K562 (cell line): ENCODE measurements around the gene ISYNA1. TPM values are rescaled to one million over a fixed set of nuclear protein-coding genes. Genes with fewer than 3 reads are reported as not detected.
A peak's percentile ranks its signal among the peaks of the same experiment; 100 is the strongest.

ENCODE experiments used
- ARNT ChIP-seq, 2 experiments: fragments of 450-650 bp; IDR thresholded peaks; 2 replicates each; pipeline ENCODE4 v1.6.1; 2016; ENCODE audit warnings: mild to moderate bottlenecking in 1 of 2
- CBFB ChIP-seq: sonication (generic); formaldehyde crosslinking; IDR thresholded peaks from 2 replicates; pipeline ENCODE4 v1.4.0; 2020; ENCODE audit warnings: mild to moderate bottlenecking, missing genetic modification reagents
- CREB1 ChIP-seq, 2 experiments: sonication (generic) in 1 of 2; formaldehyde crosslinking in 1 of 2; IDR thresholded peaks; 2 replicates each; pipeline versions ENCODE4 v1.6.1 to v1.8.0; 2012 to 2022; ENCODE audit warnings: inconsistent platforms in 1 of 2, mild to moderate bottlenecking in 1 of 2, missing genetic modification reagents in 1 of 2, moderate library complexity in 1 of 2
- EP300 ChIP-seq: IDR thresholded peaks from 2 replicates; pipeline ENCODE4 v1.6.1; 2012; ENCODE audit warnings: low read length, improper control_type of control experiment
- FOSL1 ChIP-seq: fragments of 200-800 bp; sonication (Bioruptor generic); conservative IDR thresholded peaks from 2 replicates; pipeline ENCODE4 v1.6.1; 2016; ENCODE audit warnings: missing genetic modification characterization, missing compliant biosample characterization
- FOXA3 ChIP-seq, 2 experiments: fragments of 450-650 bp in 1 of 2; sonication (generic) in 1 of 2; formaldehyde crosslinking; IDR thresholded peaks in 1 of 2; conservative IDR thresholded peaks in 1 of 2; 2 replicates each; pipeline versions ENCODE4 v1.4.0 to v1.8.0; 2020 to 2022; ENCODE audit warnings: mild to moderate bottlenecking in 2 of 2, missing genetic modification reagents in 1 of 2
- FOXK1 ChIP-seq: sonication (generic); formaldehyde crosslinking; IDR thresholded peaks from 2 replicates; pipeline ENCODE4 v1.8.0; 2022; ENCODE audit warnings: missing genetic modification reagents, mild to moderate bottlenecking, borderline replicate concordance
- FOXM1 ChIP-seq, 2 experiments: fragments of 450-650 bp in 1 of 2; sonication (generic) in 1 of 2; formaldehyde crosslinking in 1 of 2; IDR thresholded peaks; 2 replicates each; pipeline versions ENCODE4 v1.6.1 to v1.9.0; 2017 to 2022; ENCODE audit warnings: low read depth in 2 of 2, mild to moderate bottlenecking in 2 of 2, missing genetic modification reagents in 1 of 2, moderate library complexity in 1 of 2
- KAT7 ChIP-seq: sonication (generic); formaldehyde crosslinking; IDR thresholded peaks from 2 replicates; pipeline ENCODE4 v1.8.0; 2022; ENCODE audit warnings: missing genetic modification reagents, mild to moderate bottlenecking, borderline replicate concordance
- KDM1A ChIP-seq, 2 experiments: fragments of 450-650 bp; IDR thresholded peaks; 2 replicates each; pipeline ENCODE4 v1.6.1; 2016; ENCODE audit warnings: mild to moderate bottlenecking in 2 of 2
- NEUROD1 ChIP-seq: fragments of 150-350 bp; IDR thresholded peaks from 2 replicates; pipeline ENCODE4 v1.6.1; 2014; ENCODE audit warnings: borderline replicate concordance, low read length, low read depth; ENCODE audit not compliant: partially characterized antibody
- NR2F6 ChIP-seq: fragments of 450-650 bp; formaldehyde crosslinking; IDR thresholded peaks from 2 replicates; pipeline ENCODE4 v1.4.0; 2020; ENCODE audit warnings: mild to moderate bottlenecking
- PHF8 ChIP-seq: fragments of 200-600 bp; sonication (generic); IDR thresholded peaks from 2 replicates; pipeline ENCODE4 v1.6.1; 2012; ENCODE audit warnings: mixed run types, mild to moderate bottlenecking, inconsistent platforms, low read length, moderate library complexity, borderline replicate concordance
- ZFX ChIP-seq: sonication (generic); formaldehyde crosslinking; IDR thresholded peaks from 2 replicates; pipeline ENCODE4 v1.8.0; 2022; ENCODE audit warnings: mild to moderate bottlenecking, missing genetic modification reagents, moderate library complexity
- ZNF561 ChIP-seq: fragments of 450-650 bp; formaldehyde crosslinking; conservative IDR thresholded peaks from 2 replicates; pipeline ENCODE4 v1.4.0; 2020; ENCODE audit warnings: mild to moderate bottlenecking, moderate library complexity
- ZNF584 ChIP-seq: fragments of 200-800 bp; sonication (Bioruptor generic); IDR thresholded peaks from 2 replicates; pipeline ENCODE4 v1.6.1; 2016; ENCODE audit warnings: low read depth, mild to moderate bottlenecking, missing genetic modification characterization, missing compliant biosample characterization
- ZNF589 ChIP-seq: fragments of 200-800 bp; sonication (Bioruptor generic); IDR thresholded peaks from 2 replicates; pipeline ENCODE4 v1.6.1; 2016; ENCODE audit warnings: low read depth, missing genetic modification characterization, missing compliant biosample characterization
- polyA plus RNA-seq, 8 experiments: library from polyadenylated mRNA; depleted of rRNA in 4 of 8; stranded (reverse) in 5 of 8; unstranded in 3 of 8; fragments of >200 nt; fragmentation: Nextera tagmentation in 2 of 8; fragmentation: Illumina TruSeq in 1 of 8; extraction: Ambion mirVana in 2 of 8; extraction: Trizol in 1 of 8; gene quantifications; 2 replicates each; pipeline versions ENCODE4 v1.2.1 to v1.2.3, GENCODE V29; 2011 to 2014; ENCODE audit warnings: inconsistent platforms in 1 of 8, missing spikeins in 1 of 8
- total RNA-seq, 7 experiments: library from RNA; depleted of rRNA in 6 of 7; stranded (reverse); fragments of >200 nt in 6 of 7; fragmentation: Illumina TruSeq in 2 of 7; extraction: Trizol in 2 of 7; gene quantifications; 2 replicates each; pipeline versions ENCODE4 v1.2.1 to v1.2.3, GENCODE V29; 2011 to 2021; ENCODE audit warnings: low replicate concordance in 1 of 7
- TF ChIP-seq, protein P1 (sequence below): fragments of 450-650 bp; IDR thresholded peaks from 2 replicates; pipeline ENCODE4 v1.6.1; 2018; ENCODE audit not compliant: partially characterized antibody
- TF ChIP-seq, protein P2 (sequence below), 2 experiments: fragments of 450-650 bp; IDR thresholded peaks; 2 replicates each; pipeline ENCODE4 v1.6.1; 2016

The ISYNA1 gene
- total and polyA plus RNA-seq, 9 of the 15 experiments (the other 6 are each of a cell fraction or from before 2014, with no cell fraction given) = 21.8 to 460 (median 93.2) TPM

- TF ChIP-seq, protein P1, sequence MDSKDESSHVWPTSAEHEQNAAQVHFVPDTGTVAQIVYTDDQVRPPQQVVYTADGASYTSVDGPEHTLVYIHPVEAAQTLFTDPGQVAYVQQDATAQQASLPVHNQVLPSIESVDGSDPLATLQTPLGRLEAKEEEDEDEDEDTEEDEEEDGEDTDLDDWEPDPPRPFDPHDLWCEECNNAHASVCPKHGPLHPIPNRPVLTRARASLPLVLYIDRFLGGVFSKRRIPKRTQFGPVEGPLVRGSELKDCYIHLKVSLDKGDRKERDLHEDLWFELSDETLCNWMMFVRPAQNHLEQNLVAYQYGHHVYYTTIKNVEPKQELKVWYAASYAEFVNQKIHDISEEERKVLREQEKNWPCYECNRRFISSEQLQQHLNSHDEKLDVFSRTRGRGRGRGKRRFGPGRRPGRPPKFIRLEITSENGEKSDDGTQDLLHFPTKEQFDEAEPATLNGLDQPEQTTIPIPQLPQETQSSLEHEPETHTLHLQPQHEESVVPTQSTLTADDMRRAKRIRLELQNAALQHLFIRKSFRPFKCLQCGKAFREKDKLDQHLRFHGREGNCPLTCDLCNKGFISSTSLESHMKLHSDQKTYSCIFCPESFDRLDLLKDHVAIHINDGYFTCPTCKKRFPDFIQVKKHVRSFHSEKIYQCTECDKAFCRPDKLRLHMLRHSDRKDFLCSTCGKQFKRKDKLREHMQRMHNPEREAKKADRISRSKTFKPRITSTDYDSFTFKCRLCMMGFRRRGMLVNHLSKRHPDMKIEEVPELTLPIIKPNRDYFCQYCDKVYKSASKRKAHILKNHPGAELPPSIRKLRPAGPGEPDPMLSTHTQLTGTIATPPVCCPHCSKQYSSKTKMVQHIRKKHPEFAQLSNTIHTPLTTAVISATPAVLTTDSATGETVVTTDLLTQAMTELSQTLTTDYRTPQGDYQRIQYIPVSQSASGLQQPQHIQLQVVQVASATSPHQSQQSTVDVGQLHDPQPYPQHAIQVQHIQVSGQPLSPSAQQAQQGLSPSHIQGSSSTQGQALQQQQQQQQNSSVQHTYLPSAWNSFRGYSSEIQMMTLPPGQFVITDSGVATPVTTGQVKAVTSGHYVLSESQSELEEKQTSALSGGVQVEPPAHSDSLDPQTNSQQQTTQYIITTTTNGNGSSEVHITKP = peak; percentile 14
- 0 out of 4 replicates have a peak, but pooled peaks of 1 of the 2 experiments have one; percentile 42 for TF ChIP-seq ARNT (IDR thresholded peaks at IDR 0.05)
- TF ChIP-seq ZNF584 (CRISPR knock-in tag) = peak; percentile 10; the same call in 1 of the 2 replicates
- TF ChIP-seq ZNF561 (CRISPR knock-in tag) = no peak
- TF ChIP-seq ZNF589 (CRISPR knock-in tag) = 0 out of 2 replicates have a peak, but pooled peaks have one; percentile 13
- peak; percentile 64; the same call in 1 of the 2 replicates for TF ChIP-seq CBFB
- peak in 1 of 2 experiments; percentile 42; a peak in 2 of 4 replicates for TF ChIP-seq KDM1A (IDR thresholded peaks at IDR 0.05)
- 0 out of 2 replicates have a peak, but pooled peaks have one; percentile 7 for TF ChIP-seq FOXM1 (IDR thresholded peaks at IDR 0.05; ENCODE audit: low read depth)
- no peak for TF ChIP-seq FOXM1 (CRISPR knock-in tag; IDR thresholded peaks at IDR 0.05; ENCODE audit: low read depth)
- no peak for TF ChIP-seq CREB1 (IDR thresholded peaks at IDR 0.05)
- peak; percentile 42; the same call in 1 of the 2 replicates for TF ChIP-seq CREB1 (CRISPR knock-in tag; IDR thresholded peaks at IDR 0.05)
- peak; percentile 8 for TF ChIP-seq NEUROD1
- TF ChIP-seq FOSL1 = no peak; the same call in 1 of the 2 replicates
- TF ChIP-seq PHF8 = peak; percentile 41; the same call in 1 of the 2 replicates
- 0 out of 4 replicates have a peak, but pooled peaks of 1 of the 2 experiments have one; percentile 4 for TF ChIP-seq FOXA3 (CRISPR knock-in tag; conservative IDR thresholded peaks at IDR 0.05 in 1 of 2, IDR thresholded peaks at IDR 0.05 in 1 of 2)
- TF ChIP-seq ZFX (CRISPR knock-in tag) = peak; percentile 78
- TF ChIP-seq KAT7 (CRISPR knock-in tag) = 0 out of 2 replicates have a peak, but pooled peaks have one; percentile 50
- no peak for TF ChIP-seq EP300
- no peak for TF ChIP-seq NR2F6 (CRISPR knock-in tag)
- TF ChIP-seq FOXK1 (CRISPR knock-in tag) = 0 out of 2 replicates have a peak, but pooled peaks have one; percentile 42
- TF ChIP-seq, protein P2, sequence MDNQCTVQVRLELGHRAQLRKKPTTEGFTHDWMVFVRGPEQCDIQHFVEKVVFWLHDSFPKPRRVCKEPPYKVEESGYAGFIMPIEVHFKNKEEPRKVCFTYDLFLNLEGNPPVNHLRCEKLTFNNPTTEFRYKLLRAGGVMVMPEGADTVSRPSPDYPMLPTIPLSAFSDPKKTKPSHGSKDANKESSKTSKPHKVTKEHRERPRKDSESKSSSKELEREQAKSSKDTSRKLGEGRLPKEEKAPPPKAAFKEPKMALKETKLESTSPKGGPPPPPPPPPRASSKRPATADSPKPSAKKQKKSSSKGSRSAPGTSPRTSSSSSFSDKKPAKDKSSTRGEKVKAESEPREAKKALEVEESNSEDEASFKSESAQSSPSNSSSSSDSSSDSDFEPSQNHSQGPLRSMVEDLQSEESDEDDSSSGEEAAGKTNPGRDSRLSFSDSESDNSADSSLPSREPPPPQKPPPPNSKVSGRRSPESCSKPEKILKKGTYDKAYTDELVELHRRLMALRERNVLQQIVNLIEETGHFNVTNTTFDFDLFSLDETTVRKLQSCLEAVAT (IDR thresholded peaks at IDR 0.05) = peak in 1 of 2 experiments; percentile 62; a peak in 2 of 4 replicates
Measured at GRCh38 chr19:18418483-18419194, 19.3 kb downstream of the ISYNA1 start (continued).
